Upper lobe of left lung (tissue), 6 donors: Measurements from ENCODE around the gene MAP3K14. TPM values are rescaled to one million over a fixed set of nuclear protein-coding genes. Genes with fewer than 3 reads are reported as not detected.

ENCODE experiments used
- ATAC-seq, 2 donors: fragments of 200-7000 bp; cut with Tn5 transposase; one replicate each; pipeline ENCODE4 v1.9.1; 2022; ENCODE audit warnings: mild to moderate bottlenecking in 2 of 2, moderate library complexity in 2 of 2; ENCODE audit not compliant: low FRiP score in 2 of 2
- DNase-seq, 2 donors: peaks; one replicate each; pipeline ENCODE4 v3.0.0-alpha.2; 2019 to 2020
- H3K27ac ChIP-seq, 4 donors: fragments of 200-600 bp; sonication (generic); one replicate each; pipeline ENCODE4 v1.5.1; 2016 to 2019
- H3K27me3 ChIP-seq, 4 donors: fragments of 200-600 bp; sonication (generic); one replicate each; pipeline ENCODE4 v1.5.1; 2017 to 2019
- H3K36me3 ChIP-seq, 4 donors: fragments of 200-600 bp; sonication (generic); one replicate each; pipeline ENCODE4 v1.5.1; 2016 to 2019
- H3K4me1 ChIP-seq, 4 donors: fragments of 200-600 bp; sonication (generic); one replicate each; pipeline ENCODE4 v1.5.1; 2018 to 2019
- H3K4me3 ChIP-seq, 4 donors: fragments of 200-600 bp; sonication (generic); one replicate each; pipeline ENCODE4 v1.5.1; 2017 to 2019; ENCODE audit warnings: mild to moderate bottlenecking in 2 of 4, moderate library complexity in 1 of 4
- H3K9me3 ChIP-seq, 4 donors: fragments of 200-600 bp; sonication (generic); one replicate each; pipeline ENCODE4 v1.5.1; 2018 to 2019
- EP300 ChIP-seq, 4 donors: sonication (generic); formaldehyde crosslinking; IDR thresholded peaks; one replicate each; pipeline ENCODE4 v1.5.1; 2017; ENCODE audit warnings: antibody characterized with exemption in 4 of 4, control low read depth in 2 of 4
- POLR2A ChIP-seq, 4 donors: fragments of 450-650 bp; IDR thresholded peaks; one replicate each; pipeline ENCODE4 v1.5.1; 2016 to 2017; ENCODE audit warnings: antibody characterized with exemption in 4 of 4, mild to moderate bottlenecking in 2 of 4
- POLR2AphosphoS5 ChIP-seq, 2 donors: sonication (generic); formaldehyde crosslinking; IDR thresholded peaks; one replicate each; pipeline ENCODE4 v1.5.1; 2017; ENCODE audit warnings: antibody characterized with exemption in 2 of 2
- WGBS, 2 donors: methylation state at CpG; one replicate each; pipeline ENCODE4 v1.1.5; 2017 to 2018; 5-methylcytosine and 5-hydroxymethylcytosine counted together
- total RNA-seq, 6 donors: library from RNA; depleted of rRNA in 4 of 6; stranded (reverse); fragments of >200 nt in 4 of 6; gene quantifications; one replicate each; pipeline versions ENCODE4 v1.1.0 to v1.2.1, GENCODE V29; 2016 to 2021
- TF ChIP-seq, protein P1 (sequence below), 6 experiments: fragments of 450-650 bp in 4 of 6; fragments of 200-600 bp in 2 of 6; sonication (generic) in 2 of 6; IDR thresholded peaks; one replicate each; pipeline ENCODE4 v1.5.1; 2016 to 2019; ENCODE audit warnings: antibody characterized with exemption in 6 of 6
- donor health status: DM: no; HTN: no; CAD: no; lungs with moderate emphysema.
- donor health status: DM: no; HTN: yes; CAD: no; lungs with severe emphysema.

MAP3K14 gene
- total RNA-seq, 6 donors from 2014 or later = 11.4 to 17.8 (median 13.5) TPM

DNA sequence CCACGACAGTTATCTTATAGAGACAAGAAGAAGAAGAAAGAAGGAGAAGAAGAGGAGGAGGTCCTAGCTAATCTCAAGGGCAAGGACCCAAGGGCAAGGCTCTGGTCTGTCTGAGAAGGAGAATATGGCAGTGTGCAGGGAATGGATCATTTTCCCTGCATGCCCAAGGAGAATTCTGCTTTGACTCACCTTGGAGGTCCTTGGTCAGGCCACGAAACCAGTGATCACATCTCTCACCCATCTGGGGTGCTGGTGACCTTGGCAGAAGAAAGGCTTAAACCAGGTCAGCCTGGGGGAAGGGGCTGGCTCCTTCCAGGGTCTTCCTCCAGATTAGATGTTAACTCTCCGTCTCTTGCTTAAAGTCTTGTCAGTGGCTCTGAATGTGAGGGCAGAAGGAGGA, 96.7 kb downstream of the MAP3K14 start:
- no peak for ATAC-seq
- Histone ChIP-seq H3K9me3 (no peaks in the 10 kb centered on the region), H3K36me3 (no peaks in the 10 kb centered on the region), H3K4me3 (no peak overlapping the region), H3K4me1 (peaks cover 4 to 38% (median 10%) of the 10 kb centered on the region in 4 donors), H3K27me3 (peaks cover 0 to 6% (median 0%) of the 10 kb centered on the region in 4 donors), H3K27ac (no peak overlapping the region)
- WGBS, 2 donors = 78 to 93% methylated on average over 2 to 3 of the region's 3 CpGs
- TF ChIP-seq, protein P1, sequence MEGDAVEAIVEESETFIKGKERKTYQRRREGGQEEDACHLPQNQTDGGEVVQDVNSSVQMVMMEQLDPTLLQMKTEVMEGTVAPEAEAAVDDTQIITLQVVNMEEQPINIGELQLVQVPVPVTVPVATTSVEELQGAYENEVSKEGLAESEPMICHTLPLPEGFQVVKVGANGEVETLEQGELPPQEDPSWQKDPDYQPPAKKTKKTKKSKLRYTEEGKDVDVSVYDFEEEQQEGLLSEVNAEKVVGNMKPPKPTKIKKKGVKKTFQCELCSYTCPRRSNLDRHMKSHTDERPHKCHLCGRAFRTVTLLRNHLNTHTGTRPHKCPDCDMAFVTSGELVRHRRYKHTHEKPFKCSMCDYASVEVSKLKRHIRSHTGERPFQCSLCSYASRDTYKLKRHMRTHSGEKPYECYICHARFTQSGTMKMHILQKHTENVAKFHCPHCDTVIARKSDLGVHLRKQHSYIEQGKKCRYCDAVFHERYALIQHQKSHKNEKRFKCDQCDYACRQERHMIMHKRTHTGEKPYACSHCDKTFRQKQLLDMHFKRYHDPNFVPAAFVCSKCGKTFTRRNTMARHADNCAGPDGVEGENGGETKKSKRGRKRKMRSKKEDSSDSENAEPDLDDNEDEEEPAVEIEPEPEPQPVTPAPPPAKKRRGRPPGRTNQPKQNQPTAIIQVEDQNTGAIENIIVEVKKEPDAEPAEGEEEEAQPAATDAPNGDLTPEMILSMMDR (IDR thresholded peaks at IDR 0.05) = no peak
- TF ChIP-seq EP300 (IDR thresholded peaks at IDR 0.05) (no peak), POLR2A (IDR thresholded peaks at IDR 0.05) (no peak), POLR2AphosphoS5 (IDR thresholded peaks at IDR 0.05) (no peak)
- DNase-seq = no peak

GRCh38 chr17:45218895-45219661, 97.7 kb downstream of the MAP3K14 start:
- H3K27ac ChIP-seq = no peak overlapping the region
- WGBS, 2 donors = 14 to 18% methylated on average over 9 to 12 of the region's 12 CpGs
- no peak for TF ChIP-seq EP300 (IDR thresholded peaks at IDR 0.05)
- TF ChIP-seq, protein P1 (IDR thresholded peaks at IDR 0.05) = peak; percentile 94 to 99 (median 96)
- H3K27me3 ChIP-seq = peaks cover 0 to 6% (median 0%) of the 10 kb centered on the region in 4 donors
- H3K4me3 ChIP-seq = no peak overlapping the region
- no peaks in the 10 kb centered on the region for H3K36me3 ChIP-seq
- no peaks in the 10 kb centered on the region for H3K9me3 ChIP-seq
- DNase-seq = peak in 1 of 2 donors; percentile 79
- peaks cover 4 to 31% (median 10%) of the 10 kb centered on the region in 4 donors for H3K4me1 ChIP-seq
- ATAC-seq = peak; percentile 88 to 92

Other genes starting within 250 kb of the MAP3K14 start
- gene PLCD3, start 184.5 kb downstream of the MAP3K14 start, total RNA-seq = 10 to 100 TPM; 24.2 to 65.6 (median 50.6) TPM
- 10 to 100 TPM in 5 of 6 donors, 1 to 10 TPM in 1; 9.7 to 68.1 (median 23.4) TPM for gene ACBD4, start 181.3 kb downstream of the MAP3K14 start, total RNA-seq
- gene HEXIM1, start 168.5 kb downstream of the MAP3K14 start, total RNA-seq = 10 to 100 TPM; 19.9 to 43.8 (median 32.3) TPM
- gene HEXIM2, start 155.1 kb downstream of the MAP3K14 start, total RNA-seq = 10 to 100 TPM in 2 of 6 donors, 1 to 10 TPM in 4; 4.1 to 14.7 (median 9.3) TPM
- gene FMNL1, start 95.1 kb downstream of the MAP3K14 start, total RNA-seq = 100 to 1,000 TPM in 3 of 6 donors, 10 to 100 TPM in 3; 42.9 to 119 (median 98.3) TPM
- gene SPATA32, start 54.9 kb downstream of the MAP3K14 start, total RNA-seq = under 1 TPM in 1 of 6 donors, not detected in 5; 0.20 TPM
- gene ARHGAP27, start 115.8 kb upstream of the MAP3K14 start, total RNA-seq = 100 to 1,000 TPM in 1 of 6 donors, 10 to 100 TPM in 5; 46.1 to 243 (median 81.4) TPM
- gene PLEKHM1, start 173.7 kb upstream of the MAP3K14 start, total RNA-seq = 100 to 1,000 TPM in 2 of 6 donors, 10 to 100 TPM in 4; 52.1 to 229 (median 72.0) TPM